22Rv1 (cell line): Measurements from ENCODE around the gene SAMD4A.

Experiments
- ZFX ChIP-seq: fragments of 450-650 bp; IDR thresholded peaks from 2 replicates; pipeline ENCODE4 v1.6.1; 2017; ENCODE audit warnings: antibody characterized with exemption, borderline replicate concordance
- TF ChIP-seq, protein P1 (sequence below): fragments of 450-650 bp; IDR thresholded peaks from 2 replicates; pipeline ENCODE4 v1.5.1; 2017; ENCODE audit warnings: mild to moderate bottlenecking

DNA sequence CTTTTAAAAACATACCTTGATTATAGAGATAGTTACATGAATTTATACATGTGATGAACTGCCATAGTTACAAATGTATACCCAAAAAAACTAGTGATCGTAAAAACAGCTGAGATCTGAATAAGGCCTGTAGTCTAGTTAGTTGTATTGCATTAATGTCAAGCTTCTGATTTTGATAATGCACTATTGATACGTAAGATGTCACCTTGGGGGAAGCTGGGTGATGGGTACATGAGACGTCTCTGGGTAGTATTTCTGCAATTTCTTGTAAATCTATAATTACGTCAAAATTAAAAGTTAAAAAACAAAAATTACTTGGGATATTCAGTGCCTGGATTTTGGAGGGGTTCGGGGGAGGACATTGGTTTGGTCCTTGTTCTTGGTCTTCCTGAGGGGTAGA is 144.4 kb downstream of the SAMD4A start:
- TF ChIP-seq, protein P1, sequence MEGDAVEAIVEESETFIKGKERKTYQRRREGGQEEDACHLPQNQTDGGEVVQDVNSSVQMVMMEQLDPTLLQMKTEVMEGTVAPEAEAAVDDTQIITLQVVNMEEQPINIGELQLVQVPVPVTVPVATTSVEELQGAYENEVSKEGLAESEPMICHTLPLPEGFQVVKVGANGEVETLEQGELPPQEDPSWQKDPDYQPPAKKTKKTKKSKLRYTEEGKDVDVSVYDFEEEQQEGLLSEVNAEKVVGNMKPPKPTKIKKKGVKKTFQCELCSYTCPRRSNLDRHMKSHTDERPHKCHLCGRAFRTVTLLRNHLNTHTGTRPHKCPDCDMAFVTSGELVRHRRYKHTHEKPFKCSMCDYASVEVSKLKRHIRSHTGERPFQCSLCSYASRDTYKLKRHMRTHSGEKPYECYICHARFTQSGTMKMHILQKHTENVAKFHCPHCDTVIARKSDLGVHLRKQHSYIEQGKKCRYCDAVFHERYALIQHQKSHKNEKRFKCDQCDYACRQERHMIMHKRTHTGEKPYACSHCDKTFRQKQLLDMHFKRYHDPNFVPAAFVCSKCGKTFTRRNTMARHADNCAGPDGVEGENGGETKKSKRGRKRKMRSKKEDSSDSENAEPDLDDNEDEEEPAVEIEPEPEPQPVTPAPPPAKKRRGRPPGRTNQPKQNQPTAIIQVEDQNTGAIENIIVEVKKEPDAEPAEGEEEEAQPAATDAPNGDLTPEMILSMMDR = no peak
- no peak for TF ChIP-seq ZFX
